Measurements from ENCODE around the gene RERE.

DNA sequence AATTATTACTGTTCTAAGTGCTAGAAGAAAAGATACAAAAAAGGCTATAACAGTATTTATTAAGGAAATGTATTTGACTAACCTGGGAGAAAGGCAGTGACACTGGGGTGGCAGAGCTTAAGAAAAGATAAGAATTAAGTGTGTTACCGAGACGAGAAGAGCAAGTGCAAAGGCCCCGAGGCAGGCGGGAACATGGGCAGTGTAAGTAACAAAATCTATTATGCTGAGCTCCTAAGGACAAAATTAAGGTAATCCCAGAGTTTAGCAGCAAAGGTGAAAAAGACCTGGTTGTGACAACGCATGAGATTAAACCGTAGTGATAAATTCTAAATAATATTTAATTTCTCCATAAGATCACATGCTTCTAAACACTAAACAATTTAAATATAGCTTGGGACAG lies 167.6 kb downstream of the RERE start:
- no peak for TF ChIP-seq POLR2AphosphoS5 (IDR thresholded peaks at IDR 0.05; ENCODE audit: low read depth, low read length)
- TF ChIP-seq CTCF (IDR thresholded peaks at IDR 0.05) = no peak
- TF ChIP-seq, protein P1, sequence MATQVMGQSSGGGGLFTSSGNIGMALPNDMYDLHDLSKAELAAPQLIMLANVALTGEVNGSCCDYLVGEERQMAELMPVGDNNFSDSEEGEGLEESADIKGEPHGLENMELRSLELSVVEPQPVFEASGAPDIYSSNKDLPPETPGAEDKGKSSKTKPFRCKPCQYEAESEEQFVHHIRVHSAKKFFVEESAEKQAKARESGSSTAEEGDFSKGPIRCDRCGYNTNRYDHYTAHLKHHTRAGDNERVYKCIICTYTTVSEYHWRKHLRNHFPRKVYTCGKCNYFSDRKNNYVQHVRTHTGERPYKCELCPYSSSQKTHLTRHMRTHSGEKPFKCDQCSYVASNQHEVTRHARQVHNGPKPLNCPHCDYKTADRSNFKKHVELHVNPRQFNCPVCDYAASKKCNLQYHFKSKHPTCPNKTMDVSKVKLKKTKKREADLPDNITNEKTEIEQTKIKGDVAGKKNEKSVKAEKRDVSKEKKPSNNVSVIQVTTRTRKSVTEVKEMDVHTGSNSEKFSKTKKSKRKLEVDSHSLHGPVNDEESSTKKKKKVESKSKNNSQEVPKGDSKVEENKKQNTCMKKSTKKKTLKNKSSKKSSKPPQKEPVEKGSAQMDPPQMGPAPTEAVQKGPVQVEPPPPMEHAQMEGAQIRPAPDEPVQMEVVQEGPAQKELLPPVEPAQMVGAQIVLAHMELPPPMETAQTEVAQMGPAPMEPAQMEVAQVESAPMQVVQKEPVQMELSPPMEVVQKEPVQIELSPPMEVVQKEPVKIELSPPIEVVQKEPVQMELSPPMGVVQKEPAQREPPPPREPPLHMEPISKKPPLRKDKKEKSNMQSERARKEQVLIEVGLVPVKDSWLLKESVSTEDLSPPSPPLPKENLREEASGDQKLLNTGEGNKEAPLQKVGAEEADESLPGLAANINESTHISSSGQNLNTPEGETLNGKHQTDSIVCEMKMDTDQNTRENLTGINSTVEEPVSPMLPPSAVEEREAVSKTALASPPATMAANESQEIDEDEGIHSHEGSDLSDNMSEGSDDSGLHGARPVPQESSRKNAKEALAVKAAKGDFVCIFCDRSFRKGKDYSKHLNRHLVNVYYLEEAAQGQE (IDR thresholded peaks at IDR 0.05; ENCODE audit: insufficient read depth in 1 of 2, low read depth in 2 of 2, low read length in 1 of 2) = no peak
- TF ChIP-seq SIN3A (IDR thresholded peaks at IDR 0.05; ENCODE audit: borderline replicate concordance, insufficient read depth, low read depth, low read length) = no peak

Measured in Panc1 (cell line).